MCF 10A (cell line): ENCODE results near the gene PARD3. TPM values are rescaled to one million over a fixed set of nuclear protein-coding genes. Genes with fewer than 3 reads are reported as not detected.

Experiments used
- BruUV-seq: library from RNA; stranded (reverse); fragments of 400-500 nt; replicated peaks from 2 replicates; lab custom pipeline; 2021; lab: Mats Ljungman, UMichigan
- CTCF ChIA-PET: fragments of 300-600 bp; sonication (Branson Sonifier 250); formaldehyde crosslinking; extraction: SDS; loops from one replicate; lab custom pipeline; 2021; ENCODE audit warnings: antibody characterized with exemption, inconsistent platforms; lab: Yijun Ruan, JAX
- POLR2A ChIA-PET: fragments of 300-600, 350-650 bp; sonication (Branson Sonifier 250); formaldehyde crosslinking; extraction: SDS; loops from one replicate; lab custom pipeline; 2020; ENCODE audit warnings: antibody characterized with exemption, inconsistent platforms; lab: Yijun Ruan, JAX
- DNase-seq: peaks from one replicate; pipeline ENCODE4 v3.0.0-alpha.2; 2018; ENCODE audit not compliant: unreplicated experiment
- H3K27ac Mint-ChIP-seq: one replicate; pipeline ENCODE4 v1.8.0; 2022; ENCODE audit warnings: mild to moderate bottlenecking, low read depth, mixed read lengths; ENCODE audit not compliant: unreplicated experiment
- H3K27me3 Mint-ChIP-seq: one replicate; pipeline ENCODE4 v1.8.0; 2022; ENCODE audit warnings: mixed read lengths; ENCODE audit not compliant: insufficient read depth, unreplicated experiment
- H3K36me3 Mint-ChIP-seq: one replicate; pipeline ENCODE4 v1.8.0; 2022; ENCODE audit warnings: mild to moderate bottlenecking, moderate library complexity, mixed read lengths; ENCODE audit not compliant: insufficient read depth, unreplicated experiment
- H3K4me1 Mint-ChIP-seq: one replicate; pipeline ENCODE4 v1.8.0; 2022; ENCODE audit warnings: mixed read lengths; ENCODE audit not compliant: insufficient read depth, unreplicated experiment
- H3K4me3 Mint-ChIP-seq: one replicate; pipeline ENCODE4 v1.8.0; 2022; ENCODE audit warnings: mild to moderate bottlenecking, moderate library complexity, mixed read lengths; ENCODE audit not compliant: unreplicated experiment
- H3K9me3 Mint-ChIP-seq: one replicate; pipeline ENCODE4 v1.8.0; 2022; ENCODE audit warnings: mixed read lengths; ENCODE audit not compliant: unreplicated experiment
- intact Hi-C: fragments of 100-400 bp; cut with micrococcal nuclease; formaldehyde crosslinking; loops from 2 replicates; pipeline ENCODE4 v1.14.1; 2022
- total RNA-seq: library from RNA; stranded (reverse); gene quantifications from 2 replicates; pipeline ENCODE4 v1.2.3, GENCODE V29; 2022
- TF ChIP-seq, protein P1 (sequence below): fragments of 200-600 bp; IDR thresholded peaks from one replicate; pipeline ENCODE4 v1.8.0; 2022; ENCODE audit warnings: antibody characterized with exemption, mild to moderate bottlenecking; ENCODE audit not compliant: unreplicated experiment

The PARD3 gene
- total RNA-seq, 1 experiment from 2014 or later, result 70.0 TPM

DNA sequence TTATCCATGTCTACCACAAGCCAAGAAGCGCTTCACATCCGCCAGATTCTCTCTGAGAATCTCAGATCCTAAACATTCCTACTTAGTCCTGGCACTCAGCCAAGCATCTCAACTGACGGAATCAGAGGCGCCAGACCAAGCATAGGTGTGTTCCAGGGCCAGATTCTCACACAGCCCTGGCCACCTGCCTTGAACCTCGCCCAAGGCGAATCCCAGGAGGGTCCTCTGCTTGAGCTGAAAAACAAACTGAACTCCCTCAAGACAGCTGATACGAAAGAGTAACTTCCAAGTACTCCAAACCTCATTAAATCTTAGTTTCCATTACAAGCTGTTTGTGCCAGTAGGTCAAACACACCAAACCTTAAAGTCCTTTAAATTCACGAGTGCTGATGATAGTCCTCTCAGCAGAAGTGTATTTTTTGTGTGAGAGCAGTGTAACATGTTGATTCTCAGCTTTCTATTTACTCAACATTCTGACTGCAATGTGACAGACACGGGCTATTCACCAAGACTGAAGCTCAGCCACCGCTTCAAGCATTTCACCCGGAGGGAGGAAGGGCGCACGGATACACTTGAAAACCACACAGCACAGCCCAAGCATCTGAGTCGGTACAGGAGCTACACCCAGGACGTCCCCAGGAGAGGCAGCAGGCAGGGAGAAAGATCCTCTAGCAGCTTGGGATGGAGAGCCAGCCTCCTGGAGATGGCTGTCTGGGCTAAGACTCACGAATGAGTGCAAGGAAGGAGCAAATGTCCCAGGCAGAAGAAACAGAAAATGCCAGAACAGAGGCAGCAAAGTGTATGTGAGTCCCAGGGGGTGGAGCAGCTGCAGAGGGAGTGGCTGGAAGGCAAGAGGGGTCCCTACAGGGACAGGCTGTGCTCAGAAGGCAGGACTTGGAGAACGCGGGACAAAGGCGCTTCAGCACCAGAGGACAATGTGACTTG lies 6.0 kb downstream of the PARD3 start:
- no peak for DNase-seq
- peaks cover 5% of the 10 kb centered on the region for H3K36me3 Mint-ChIP-seq
- TF ChIP-seq, protein P1, sequence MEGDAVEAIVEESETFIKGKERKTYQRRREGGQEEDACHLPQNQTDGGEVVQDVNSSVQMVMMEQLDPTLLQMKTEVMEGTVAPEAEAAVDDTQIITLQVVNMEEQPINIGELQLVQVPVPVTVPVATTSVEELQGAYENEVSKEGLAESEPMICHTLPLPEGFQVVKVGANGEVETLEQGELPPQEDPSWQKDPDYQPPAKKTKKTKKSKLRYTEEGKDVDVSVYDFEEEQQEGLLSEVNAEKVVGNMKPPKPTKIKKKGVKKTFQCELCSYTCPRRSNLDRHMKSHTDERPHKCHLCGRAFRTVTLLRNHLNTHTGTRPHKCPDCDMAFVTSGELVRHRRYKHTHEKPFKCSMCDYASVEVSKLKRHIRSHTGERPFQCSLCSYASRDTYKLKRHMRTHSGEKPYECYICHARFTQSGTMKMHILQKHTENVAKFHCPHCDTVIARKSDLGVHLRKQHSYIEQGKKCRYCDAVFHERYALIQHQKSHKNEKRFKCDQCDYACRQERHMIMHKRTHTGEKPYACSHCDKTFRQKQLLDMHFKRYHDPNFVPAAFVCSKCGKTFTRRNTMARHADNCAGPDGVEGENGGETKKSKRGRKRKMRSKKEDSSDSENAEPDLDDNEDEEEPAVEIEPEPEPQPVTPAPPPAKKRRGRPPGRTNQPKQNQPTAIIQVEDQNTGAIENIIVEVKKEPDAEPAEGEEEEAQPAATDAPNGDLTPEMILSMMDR, result no peak
- no TSS peak for BruUV-seq
- CTCF ChIA-PET, result interaction anchor here (1.0 kb wide), 1 partner anchor 88 kb away, joined by 3 read pairs; no protein-coding TSS in a partner anchor
- no peak overlapping the region for H3K4me3 Mint-ChIP-seq
- H3K27ac Mint-ChIP-seq, result no peak overlapping the region
- H3K27me3 Mint-ChIP-seq, result no peaks in the 10 kb centered on the region
- peaks cover 53% of the 10 kb centered on the region for H3K4me1 Mint-ChIP-seq
- intact Hi-C loops, result no loop called here
- H3K9me3 Mint-ChIP-seq, result no peaks in the 10 kb centered on the region
- POLR2A ChIA-PET, result interaction anchor here (0.6 to 0.7 kb wide), 2 partner anchors 70 to 969 kb away, joined by 3 read pairs; no protein-coding TSS in a partner anchor

DNA sequence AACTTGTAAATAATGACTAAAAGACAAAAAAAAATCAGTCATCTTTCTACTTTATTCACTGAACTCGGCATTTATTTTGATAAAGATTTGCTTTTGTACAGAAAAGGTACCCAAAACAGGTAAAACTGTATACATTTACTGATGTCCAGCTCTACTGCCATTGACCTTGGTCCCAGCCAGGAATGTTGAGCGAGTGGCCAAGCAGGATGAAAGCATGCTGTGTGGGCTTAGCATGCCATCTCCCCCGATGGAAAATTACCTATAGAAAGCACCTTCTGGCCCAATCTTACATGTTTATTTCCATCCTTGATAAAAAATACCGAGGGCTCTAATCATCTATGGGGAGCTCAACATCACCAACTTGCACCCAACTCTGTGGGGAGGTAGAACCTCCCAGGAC lies 6.8 kb downstream of the PARD3 start:
- no peaks in the 10 kb centered on the region for H3K9me3 Mint-ChIP-seq
- no peaks in the 10 kb centered on the region for H3K27me3 Mint-ChIP-seq
- peaks cover 47% of the 10 kb centered on the region for H3K4me1 Mint-ChIP-seq
- DNase-seq, result no peak
- no TSS peak for BruUV-seq
- no peak overlapping the region for H3K27ac Mint-ChIP-seq
- TF ChIP-seq, protein P1, result no peak
- intact Hi-C loops, result no loop called here
- ChIA-PET CTCF (interaction anchor here (0.7 to 1.0 kb wide), 3 partner anchors 75 to 147 kb away, joined by 3 to 4 read pairs (median 3); no protein-coding TSS in a partner anchor), POLR2A (interaction anchor here (0.7 kb wide), 1 partner anchor 69 kb away, joined by 3 read pairs; no protein-coding TSS in a partner anchor)
- H3K4me3 Mint-ChIP-seq, result no peak overlapping the region
- peaks cover under 1% of the 10 kb centered on the region for H3K36me3 Mint-ChIP-seq

DNA sequence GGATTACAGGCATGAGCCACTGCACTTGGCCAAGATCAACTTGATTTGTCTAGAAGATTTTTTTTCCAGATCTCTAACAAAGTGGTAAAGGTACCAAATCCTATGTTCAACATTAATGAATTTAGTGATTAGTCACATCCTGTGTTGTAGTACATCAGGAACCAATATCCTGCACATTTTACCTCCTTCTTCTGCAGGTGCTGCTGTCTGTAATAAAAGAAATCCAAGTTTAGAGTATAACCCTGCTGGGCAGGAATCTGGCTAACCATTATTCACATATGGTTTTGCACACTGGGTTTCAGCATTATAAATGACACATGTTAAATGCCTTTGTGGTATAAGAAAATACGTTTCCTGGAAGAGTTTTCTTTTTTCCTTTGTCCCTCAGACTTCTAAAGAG lies 10.8 kb downstream of the PARD3 start:
- Mint-ChIP-seq H3K9me3 (no peaks in the 10 kb centered on the region), H3K27me3 (no peaks in the 10 kb centered on the region), H3K4me1 (peaks cover 38% of the 10 kb centered on the region), H3K4me3 (no peak overlapping the region), H3K27ac (peak overlapping the region; percentile 27), H3K36me3 (peaks cover 4% of the 10 kb centered on the region)
- TF ChIP-seq, protein P1, result no peak
- no peak for DNase-seq
- no TSS peak for BruUV-seq
- ChIA-PET CTCF (no interaction called here), POLR2A (no interaction called here)
- intact Hi-C loops, result no loop called here

DNA sequence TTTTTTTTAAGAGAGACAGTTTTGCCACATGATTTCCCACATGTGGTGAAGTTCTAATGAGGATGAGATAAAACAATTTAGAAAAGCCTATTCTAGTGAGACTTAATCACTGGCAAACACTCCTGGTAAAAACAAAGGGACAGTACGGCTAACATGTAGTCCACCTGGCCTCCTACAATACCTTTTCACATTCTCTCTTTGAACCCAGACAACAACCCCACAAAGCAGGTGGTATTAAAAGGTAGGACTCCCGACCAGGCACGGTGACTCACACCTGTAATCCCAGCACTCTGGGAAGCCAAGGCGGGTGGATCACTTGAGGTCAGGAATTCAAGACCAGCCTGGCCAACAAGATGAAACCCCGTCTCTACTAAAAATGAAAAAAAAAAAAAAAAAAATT lies 12.4 kb downstream of the PARD3 start:
- Mint-ChIP-seq H3K27me3 (no peaks in the 10 kb centered on the region), H3K9me3 (no peaks in the 10 kb centered on the region), H3K4me1 (peaks cover 36% of the 10 kb centered on the region), H3K36me3 (peaks cover 8% of the 10 kb centered on the region), H3K4me3 (no peak overlapping the region), H3K27ac (no peak overlapping the region)
- TF ChIP-seq, protein P1, result no peak
- ChIA-PET CTCF (interaction anchor here (0.6 to 1.3 kb wide), 4 partner anchors 7 to 812 kb away, joined by 4 to 9 read pairs (median 6); no protein-coding TSS in a partner anchor), POLR2A (interaction anchor here (1.2 to 1.3 kb wide), 2 partner anchors 11 to 63 kb away, joined by 3 to 4 read pairs; no protein-coding TSS in a partner anchor)
- intact Hi-C loops, result no loop called here
- no TSS peak for BruUV-seq
- no peak for DNase-seq
